IPS-18c (cell line): ENCODE results near the gene SLC1A2.

Source experiments
- H3K4me3 ChIP-seq: 2 replicates; pipeline ENCODE4 v1.7.0; 2013; ENCODE audit warnings: low read depth, mild to moderate bottlenecking, low read length, moderate library complexity; ENCODE audit not compliant: insufficient read depth
- H3K9me3 ChIP-seq: one replicate; pipeline ENCODE4 v1.6.1; 2013; ENCODE audit warnings: mild to moderate bottlenecking, low read length, moderate library complexity; ENCODE audit not compliant: control insufficient read depth, insufficient read depth

SLC1A2 gene

DNA sequence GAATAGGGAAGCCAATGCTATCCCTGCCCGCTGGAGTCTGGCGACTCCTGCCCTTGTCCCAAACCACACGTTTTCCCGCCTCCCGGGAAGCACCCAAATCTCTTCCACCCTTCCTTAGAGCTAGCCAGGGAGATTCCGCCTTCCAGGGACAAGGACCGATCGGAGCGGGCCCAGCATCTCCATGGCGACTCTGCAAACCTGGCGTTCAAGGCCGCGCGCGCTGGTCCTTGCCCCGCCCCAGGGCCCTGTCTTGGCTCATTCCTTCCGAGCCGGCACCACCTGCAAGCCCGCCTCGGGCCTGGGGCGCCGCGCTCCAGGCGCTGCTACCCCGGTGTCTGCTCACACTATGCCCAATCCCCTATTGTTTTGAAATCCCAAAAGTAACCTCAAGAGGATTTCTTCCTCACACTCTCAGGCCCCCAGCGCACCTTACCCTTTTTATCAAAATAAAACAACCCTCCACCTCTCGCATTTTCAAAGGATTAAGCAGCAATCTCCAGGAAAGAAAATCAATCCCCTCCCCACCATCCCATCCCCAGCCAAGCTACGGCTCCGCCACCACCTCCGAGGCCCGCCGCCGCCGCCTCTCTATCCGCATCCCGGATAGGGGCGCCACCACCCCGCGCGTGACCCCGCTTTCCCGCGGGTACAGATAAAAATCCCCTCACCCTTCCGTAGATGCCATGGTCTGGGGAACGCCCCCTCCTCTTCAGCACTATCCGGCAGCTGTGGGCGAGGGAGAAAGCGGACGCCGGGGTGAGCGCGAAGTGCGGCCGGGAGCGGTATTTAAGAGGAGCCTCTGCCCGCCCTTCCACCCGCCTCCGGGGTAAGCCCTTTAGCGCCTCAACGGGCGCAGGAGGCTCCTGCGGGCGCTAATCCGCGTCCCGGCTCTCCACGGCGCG is 825 bp downstream of the SLC1A2 start:
- no peaks in the 10 kb centered on the region for H3K9me3 ChIP-seq
- peak overlapping the region; percentile 79 for H3K4me3 ChIP-seq

GRCh38 chr11:35415487-35415886 is 3.9 kb downstream of the SLC1A2 start:
- H3K9me3 ChIP-seq, result no peaks in the 10 kb centered on the region

GRCh38 chr11:35414776-35415175 is 4.6 kb downstream of the SLC1A2 start:
- Histone ChIP-seq H3K4me3 (no peak overlapping the region), H3K9me3 (no peaks in the 10 kb centered on the region)

More at GRCh38 chr11:35415487-35415886, 3.9 kb downstream of the SLC1A2 start:
- no peak overlapping the region for H3K4me3 ChIP-seq

DNA sequence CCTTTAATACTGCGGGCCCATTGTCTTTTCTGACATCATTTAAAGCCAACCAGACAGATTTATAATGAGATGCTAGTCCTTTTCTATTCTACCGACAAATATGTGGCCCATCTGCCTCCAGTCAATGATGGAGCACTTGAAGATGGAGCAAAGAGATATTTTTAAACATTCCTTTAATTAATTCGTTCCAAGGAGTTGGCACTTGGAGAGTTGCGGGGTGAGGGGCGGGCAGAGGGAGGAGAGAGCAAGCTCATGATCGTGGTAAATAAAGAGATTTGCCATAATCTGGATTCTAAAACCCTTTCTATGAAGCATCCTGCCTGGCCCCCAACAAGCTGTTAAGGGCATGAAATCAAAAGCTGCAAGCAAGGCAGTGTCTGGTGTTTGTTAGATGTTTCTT is 5.0 kb downstream of the SLC1A2 start:
- H3K9me3 ChIP-seq, result no peaks in the 10 kb centered on the region
- H3K4me3 ChIP-seq, result no peak overlapping the region

DNA sequence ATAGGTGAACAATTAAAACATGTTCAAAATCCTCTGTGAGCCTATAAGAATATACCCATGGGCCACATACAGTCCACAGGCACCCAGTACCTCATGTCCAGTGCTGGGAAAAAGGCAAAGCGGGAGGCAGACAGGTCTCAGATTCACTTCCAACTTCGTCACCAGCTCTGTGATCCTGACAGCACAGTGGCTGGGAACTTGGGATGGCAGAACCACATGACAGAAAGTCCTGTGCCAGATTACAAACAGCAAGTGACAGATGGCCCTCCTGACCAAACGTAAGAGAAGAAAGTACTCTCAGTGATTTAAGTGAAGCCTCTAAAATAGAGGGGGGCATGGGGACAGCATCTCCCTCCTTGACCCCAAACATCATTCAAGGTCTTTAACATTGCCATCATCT is 5.8 kb downstream of the SLC1A2 start:
- H3K9me3 ChIP-seq, result no peaks in the 10 kb centered on the region
- H3K4me3 ChIP-seq, result no peak overlapping the region

GRCh38 chr11:35412285-35412684 is 7.1 kb downstream of the SLC1A2 start:
- H3K9me3 ChIP-seq, result no peaks in the 10 kb centered on the region
- no peak overlapping the region for H3K4me3 ChIP-seq

DNA sequence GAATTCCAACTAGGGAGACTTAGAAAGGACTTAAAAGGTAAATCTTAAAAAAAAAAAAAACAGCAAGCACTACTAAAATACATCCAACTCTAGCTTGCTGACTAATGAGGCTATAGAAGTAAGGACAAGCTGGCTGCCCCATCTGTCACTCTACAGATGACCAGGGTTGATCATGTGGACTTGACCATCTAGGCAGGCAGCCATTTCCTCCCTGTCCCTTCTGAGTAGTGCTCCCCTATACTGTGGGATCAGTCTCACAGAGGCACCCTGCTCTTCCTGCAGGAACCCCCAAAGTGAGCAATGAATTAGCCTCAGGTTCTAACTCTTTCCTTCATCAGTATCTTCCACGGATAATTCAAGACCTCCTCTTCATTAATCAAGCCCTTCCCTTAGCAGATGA is 12.3 kb downstream of the SLC1A2 start:
- Histone ChIP-seq H3K9me3 (no peaks in the 10 kb centered on the region), H3K4me3 (no peak overlapping the region)

DNA sequence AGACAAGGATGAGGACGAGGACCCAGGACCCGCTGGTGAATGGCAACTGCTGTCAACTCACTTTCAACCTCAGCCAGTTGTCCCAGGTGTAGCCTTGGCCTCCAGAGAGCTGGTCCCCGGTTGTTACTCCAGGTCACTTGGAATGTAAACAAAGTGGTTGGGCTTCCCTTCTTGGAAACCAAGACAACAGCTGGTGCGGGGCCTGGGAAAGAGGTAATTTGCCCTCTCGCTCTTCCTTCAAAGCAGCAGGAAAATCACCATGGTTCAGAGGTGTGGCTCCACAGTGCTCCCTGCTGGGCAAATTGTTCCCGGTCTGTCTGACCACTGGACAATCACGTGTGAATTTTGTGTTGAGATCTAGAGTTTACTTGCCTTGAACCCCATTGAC is 15.0 kb downstream of the SLC1A2 start:
- Histone ChIP-seq H3K9me3 (no peaks in the 10 kb centered on the region), H3K4me3 (no peak overlapping the region)

DNA sequence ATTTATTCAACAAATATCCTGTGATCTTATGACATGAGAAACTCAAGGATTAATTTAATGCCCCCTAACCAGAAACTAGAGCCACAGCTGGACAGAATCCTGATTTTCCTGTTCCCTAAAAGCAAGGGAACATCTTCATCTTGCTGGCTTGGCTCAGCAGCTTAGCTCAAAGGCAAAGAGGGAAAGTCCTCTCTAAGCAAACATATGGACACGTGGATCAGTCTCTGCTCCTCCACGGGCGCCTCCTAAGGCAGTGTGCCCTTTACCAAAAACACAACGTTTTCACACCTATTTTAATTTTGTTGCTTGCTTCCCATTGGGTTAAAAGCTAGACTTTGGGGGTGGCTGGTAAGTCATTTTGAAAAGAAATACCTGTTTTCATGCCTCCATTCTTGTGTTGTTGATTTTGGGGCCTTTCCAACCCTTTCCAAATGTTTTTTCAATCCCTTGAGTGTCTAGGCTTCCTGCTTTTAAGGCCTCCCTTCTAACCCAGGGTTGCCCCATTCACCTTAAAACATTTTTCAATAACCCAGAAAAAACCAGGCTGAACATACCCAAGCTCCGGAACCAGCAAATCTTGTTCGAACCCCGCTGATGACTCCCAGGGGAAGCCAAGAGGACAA is 15.5 kb downstream of the SLC1A2 start:
- Histone ChIP-seq H3K9me3 (no peaks in the 10 kb centered on the region), H3K4me3 (no peak overlapping the region)

DNA sequence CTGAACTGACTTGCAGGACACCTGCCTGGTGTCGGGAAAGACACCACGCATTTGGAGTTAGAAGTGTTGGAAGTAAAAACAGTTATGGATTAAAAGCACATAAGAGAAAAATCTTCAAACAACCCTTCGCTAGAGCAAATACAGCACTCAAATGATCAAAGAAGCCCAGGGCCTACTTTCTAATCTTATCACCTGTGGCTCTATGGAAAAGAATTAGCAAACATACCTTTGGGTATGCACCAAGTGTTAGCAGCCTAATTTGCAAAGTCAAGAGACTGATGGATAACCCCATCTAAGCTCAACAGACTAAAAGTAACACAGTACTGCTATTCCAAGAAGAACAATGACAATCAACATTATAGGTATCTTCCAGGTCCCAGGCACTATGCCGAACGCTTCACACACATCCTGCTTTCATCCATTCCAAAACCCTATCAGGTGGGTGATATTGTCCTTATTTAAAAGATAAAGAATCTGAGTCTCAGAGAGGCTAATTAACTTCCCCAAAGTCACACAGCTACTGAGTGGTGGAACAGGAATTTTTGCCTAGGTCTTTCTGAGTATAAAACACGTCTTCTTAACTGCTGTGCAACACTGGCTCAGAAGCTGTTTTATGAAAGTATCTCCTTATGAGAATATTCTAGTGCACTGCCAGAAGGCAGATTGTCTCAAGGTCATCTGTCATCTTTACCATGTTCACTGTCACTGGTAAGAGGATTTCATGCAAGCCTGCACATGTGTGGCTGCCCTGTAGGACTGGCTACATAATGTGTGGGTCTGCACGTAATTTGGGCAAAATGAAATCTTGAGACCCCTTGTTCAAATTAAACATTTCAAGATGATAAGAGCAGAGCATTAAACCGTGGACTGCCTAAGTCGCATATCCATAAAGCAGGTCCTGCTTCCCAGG is 16.4 kb downstream of the SLC1A2 start:
- H3K4me3 ChIP-seq, result no peak overlapping the region
- no peaks in the 10 kb centered on the region for H3K9me3 ChIP-seq

DNA sequence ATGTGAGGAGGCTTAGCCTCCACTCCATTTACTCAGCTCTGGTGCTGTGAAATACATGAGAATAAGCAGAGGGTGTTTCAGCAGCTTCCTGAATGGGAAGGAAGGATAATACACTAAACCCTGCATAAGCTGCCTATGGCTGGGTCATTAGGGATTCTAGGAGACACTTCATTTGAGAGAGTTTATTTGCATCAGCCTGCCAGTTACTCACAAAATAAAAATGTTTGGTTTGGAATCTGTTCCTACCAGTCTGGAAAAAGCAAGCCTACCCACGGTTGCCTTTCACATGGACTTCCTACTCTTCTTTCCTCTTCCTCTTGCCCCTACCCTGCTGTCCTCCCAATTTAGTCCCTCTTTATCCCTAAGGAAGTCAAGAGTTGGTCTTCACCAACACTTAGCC is 20.5 kb downstream of the SLC1A2 start:
- H3K4me3 ChIP-seq, result no peak overlapping the region
- peaks cover 2% of the 10 kb centered on the region for H3K9me3 ChIP-seq

- Histone ChIP-seq H3K9me3 (peaks cover 2% of the 10 kb centered on the region), H3K4me3 (no peak overlapping the region)
Measured at GRCh38 chr11:35394941-35395340, 24.4 kb downstream of the SLC1A2 start.

- Histone ChIP-seq H3K9me3 (peaks cover 2% of the 10 kb centered on the region), H3K4me3 (no peak overlapping the region)
Measured at GRCh38 chr11:35393098-35393497, 26.3 kb downstream of the SLC1A2 start.

GRCh38 chr11:35391922-35392688 is 27.3 kb downstream of the SLC1A2 start:
- Histone ChIP-seq H3K9me3 (no peaks in the 10 kb centered on the region), H3K4me3 (no peak overlapping the region)

DNA sequence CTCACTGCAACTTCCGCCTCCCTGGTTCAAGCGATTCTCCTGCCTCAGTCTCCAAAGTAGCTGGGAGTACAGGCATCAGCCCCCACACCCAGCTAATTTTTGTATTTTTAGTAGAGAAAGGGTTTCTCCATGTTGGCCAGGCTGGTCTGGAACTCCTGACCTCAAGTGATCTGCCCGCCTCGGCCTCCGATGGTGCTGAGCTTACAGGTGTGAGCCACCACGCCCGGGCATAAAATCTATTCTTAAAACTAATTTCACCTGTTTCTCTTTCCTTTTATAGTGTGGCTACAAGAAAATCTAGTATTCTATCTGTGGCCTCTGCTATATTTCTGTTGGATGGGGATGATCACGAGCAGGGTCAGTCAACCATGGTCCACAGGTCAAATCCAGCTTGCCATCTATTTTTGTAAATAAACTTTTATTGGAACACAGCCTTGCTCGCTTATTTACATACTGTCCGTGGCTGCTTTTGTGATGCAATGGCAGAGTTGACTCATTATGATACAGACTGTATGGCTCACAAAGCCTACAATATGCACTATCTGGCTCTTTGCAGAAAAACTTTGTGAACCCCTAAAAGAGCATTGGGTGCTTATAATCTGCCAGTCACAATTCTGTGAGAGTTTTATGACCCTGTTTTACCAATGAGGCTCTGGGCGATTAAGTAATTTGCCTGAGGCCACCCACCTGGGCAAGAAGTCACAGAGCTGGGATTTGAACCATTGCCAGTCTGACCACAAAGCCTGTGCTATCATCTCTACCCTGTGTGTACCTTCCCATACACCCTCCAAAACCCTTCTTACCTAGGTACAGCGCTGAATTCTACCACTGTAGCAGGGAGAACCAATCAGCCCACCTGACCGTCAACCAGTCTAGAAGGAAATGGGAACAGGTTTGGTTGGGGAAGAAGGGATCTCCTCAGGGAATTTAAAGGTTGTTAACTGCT is 28.3 kb downstream of the SLC1A2 start:
- H3K9me3 ChIP-seq, result no peaks in the 10 kb centered on the region
- no peak overlapping the region for H3K4me3 ChIP-seq

- no peak overlapping the region for H3K4me3 ChIP-seq
- H3K9me3 ChIP-seq, result no peaks in the 10 kb centered on the region
Measured at GRCh38 chr11:35389897-35390465, 29.4 kb downstream of the SLC1A2 start.
